Measurements from ENCODE around the gene RNASEH2B.

- TF ChIP-seq, protein P1, sequence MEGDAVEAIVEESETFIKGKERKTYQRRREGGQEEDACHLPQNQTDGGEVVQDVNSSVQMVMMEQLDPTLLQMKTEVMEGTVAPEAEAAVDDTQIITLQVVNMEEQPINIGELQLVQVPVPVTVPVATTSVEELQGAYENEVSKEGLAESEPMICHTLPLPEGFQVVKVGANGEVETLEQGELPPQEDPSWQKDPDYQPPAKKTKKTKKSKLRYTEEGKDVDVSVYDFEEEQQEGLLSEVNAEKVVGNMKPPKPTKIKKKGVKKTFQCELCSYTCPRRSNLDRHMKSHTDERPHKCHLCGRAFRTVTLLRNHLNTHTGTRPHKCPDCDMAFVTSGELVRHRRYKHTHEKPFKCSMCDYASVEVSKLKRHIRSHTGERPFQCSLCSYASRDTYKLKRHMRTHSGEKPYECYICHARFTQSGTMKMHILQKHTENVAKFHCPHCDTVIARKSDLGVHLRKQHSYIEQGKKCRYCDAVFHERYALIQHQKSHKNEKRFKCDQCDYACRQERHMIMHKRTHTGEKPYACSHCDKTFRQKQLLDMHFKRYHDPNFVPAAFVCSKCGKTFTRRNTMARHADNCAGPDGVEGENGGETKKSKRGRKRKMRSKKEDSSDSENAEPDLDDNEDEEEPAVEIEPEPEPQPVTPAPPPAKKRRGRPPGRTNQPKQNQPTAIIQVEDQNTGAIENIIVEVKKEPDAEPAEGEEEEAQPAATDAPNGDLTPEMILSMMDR (IDR thresholded peaks at IDR 0.05; ENCODE audit: low read depth, low read length, missing input control) = no peak
- TF ChIP-seq MAX (IDR thresholded peaks at IDR 0.05) (no peak), JUND (IDR thresholded peaks at IDR 0.05) (no peak), SP1 (IDR thresholded peaks at IDR 0.05) (no peak), ZBTB33 (IDR thresholded peaks at IDR 0.05) (no peak), NR2F2 (IDR thresholded peaks at IDR 0.05) (no peak), ATF3 (IDR thresholded peaks at IDR 0.05) (no peak), TAF1 (conservative IDR thresholded peaks at IDR 0.05) (no peak), GABPA (IDR thresholded peaks at IDR 0.05 in 1 of 2, conservative IDR thresholded peaks at IDR 0.05 in 1 of 2) (no peak), RAD21 (IDR thresholded peaks at IDR 0.05) (no peak), RXRA (IDR thresholded peaks at IDR 0.05) (no peak), YY1 (IDR thresholded peaks at IDR 0.05) (no peak), EGR1 (IDR thresholded peaks at IDR 0.05; ENCODE audit: low read depth in 2 of 2) (no peak)
- TF ChIP-seq, protein P2, sequence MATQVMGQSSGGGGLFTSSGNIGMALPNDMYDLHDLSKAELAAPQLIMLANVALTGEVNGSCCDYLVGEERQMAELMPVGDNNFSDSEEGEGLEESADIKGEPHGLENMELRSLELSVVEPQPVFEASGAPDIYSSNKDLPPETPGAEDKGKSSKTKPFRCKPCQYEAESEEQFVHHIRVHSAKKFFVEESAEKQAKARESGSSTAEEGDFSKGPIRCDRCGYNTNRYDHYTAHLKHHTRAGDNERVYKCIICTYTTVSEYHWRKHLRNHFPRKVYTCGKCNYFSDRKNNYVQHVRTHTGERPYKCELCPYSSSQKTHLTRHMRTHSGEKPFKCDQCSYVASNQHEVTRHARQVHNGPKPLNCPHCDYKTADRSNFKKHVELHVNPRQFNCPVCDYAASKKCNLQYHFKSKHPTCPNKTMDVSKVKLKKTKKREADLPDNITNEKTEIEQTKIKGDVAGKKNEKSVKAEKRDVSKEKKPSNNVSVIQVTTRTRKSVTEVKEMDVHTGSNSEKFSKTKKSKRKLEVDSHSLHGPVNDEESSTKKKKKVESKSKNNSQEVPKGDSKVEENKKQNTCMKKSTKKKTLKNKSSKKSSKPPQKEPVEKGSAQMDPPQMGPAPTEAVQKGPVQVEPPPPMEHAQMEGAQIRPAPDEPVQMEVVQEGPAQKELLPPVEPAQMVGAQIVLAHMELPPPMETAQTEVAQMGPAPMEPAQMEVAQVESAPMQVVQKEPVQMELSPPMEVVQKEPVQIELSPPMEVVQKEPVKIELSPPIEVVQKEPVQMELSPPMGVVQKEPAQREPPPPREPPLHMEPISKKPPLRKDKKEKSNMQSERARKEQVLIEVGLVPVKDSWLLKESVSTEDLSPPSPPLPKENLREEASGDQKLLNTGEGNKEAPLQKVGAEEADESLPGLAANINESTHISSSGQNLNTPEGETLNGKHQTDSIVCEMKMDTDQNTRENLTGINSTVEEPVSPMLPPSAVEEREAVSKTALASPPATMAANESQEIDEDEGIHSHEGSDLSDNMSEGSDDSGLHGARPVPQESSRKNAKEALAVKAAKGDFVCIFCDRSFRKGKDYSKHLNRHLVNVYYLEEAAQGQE (IDR thresholded peaks at IDR 0.05) = no peak
Measured at GRCh38 chr13:50864492-50864891, 45.1 kb upstream of the RNASEH2B start.
